Measurements from ENCODE around the gene CALCOCO1.
"Not testable (repeated sequence)": the region's sequence is repeated elsewhere in the genome, so short reads cannot be mapped to it uniquely, and the experiment has no call there.

The CALCOCO1 gene

GRCh38 chr12:53686436-53686835 is 40.8 kb downstream of the CALCOCO1 start:
- CTCF ChIA-PET = interaction anchor here (0.9 to 19.1 kb wide), 8 partner anchors 9 to 143 kb away, joined by 3 to 434 read pairs (median 8); partner anchors contain the start of gene ATP5MC2
- DNase-seq (ENCODE audit: extremely low spot score) = no peak
- no peak for TF ChIP-seq CTCF (IDR thresholded peaks at IDR 0.05; ENCODE audit: control extremely low read depth, extremely low read depth, low read depth, missing control alignments)
- POLR2A ChIA-PET = no interaction called here

- ChIA-PET CTCF (interaction anchor here (1.1 to 19.1 kb wide), 5 partner anchors 8 to 141 kb away, joined by 5 to 434 read pairs (median 23); partner anchors contain the start of gene ATP5MC2), POLR2A (no interaction called here)
- TF ChIP-seq CTCF (IDR thresholded peaks at IDR 0.05; ENCODE audit: control extremely low read depth, extremely low read depth, low read depth, missing control alignments) = no peak
- DNase-seq (ENCODE audit: extremely low spot score) = no peak
Measured at GRCh38 chr12:53684654-53685220, 42.5 kb downstream of the CALCOCO1 start.

DNA sequence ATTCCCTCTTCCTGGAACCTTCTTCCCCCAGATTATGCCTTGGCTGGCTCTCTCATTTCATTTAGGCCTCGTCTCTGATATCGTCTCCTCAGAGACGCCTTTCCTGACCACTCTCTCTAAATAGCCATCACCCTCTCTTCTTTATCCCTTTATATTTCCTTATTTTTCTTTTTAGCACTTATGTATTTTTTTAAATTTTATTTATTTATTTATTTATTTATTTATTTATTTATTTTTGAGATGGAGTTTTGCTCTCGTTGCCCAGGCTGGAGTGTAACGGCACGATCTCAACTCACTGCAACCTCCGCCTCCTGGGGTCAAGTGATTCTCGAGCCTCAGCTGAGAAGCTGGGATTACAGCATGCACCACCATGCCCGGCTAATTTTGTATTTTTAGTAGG is 43.3 kb downstream of the CALCOCO1 start:
- POLR2A ChIA-PET = no interaction called here
- no peak for TF ChIP-seq CTCF (IDR thresholded peaks at IDR 0.05; ENCODE audit: control extremely low read depth, extremely low read depth, low read depth, missing control alignments)
- CTCF ChIA-PET = interaction anchor here (0.9 to 19.1 kb wide), 5 partner anchors 7 to 141 kb away, joined by 3 to 434 read pairs (median 23); partner anchors contain the start of gene ATP5MC2
- no peak for DNase-seq (ENCODE audit: extremely low spot score)

- no peak for DNase-seq (ENCODE audit: extremely low spot score)
- CTCF ChIA-PET = interaction anchor here (0.8 to 19.1 kb wide), 4 partner anchors 8 to 74 kb away, joined by 3 to 434 read pairs (median 4); no protein-coding TSS in a partner anchor
- POLR2A ChIA-PET = no interaction called here
- no peak for TF ChIP-seq CTCF (IDR thresholded peaks at IDR 0.05; ENCODE audit: control extremely low read depth, extremely low read depth, low read depth, missing control alignments)
Measured at GRCh38 chr12:53683494-53683893, 43.8 kb downstream of the CALCOCO1 start.

DNA sequence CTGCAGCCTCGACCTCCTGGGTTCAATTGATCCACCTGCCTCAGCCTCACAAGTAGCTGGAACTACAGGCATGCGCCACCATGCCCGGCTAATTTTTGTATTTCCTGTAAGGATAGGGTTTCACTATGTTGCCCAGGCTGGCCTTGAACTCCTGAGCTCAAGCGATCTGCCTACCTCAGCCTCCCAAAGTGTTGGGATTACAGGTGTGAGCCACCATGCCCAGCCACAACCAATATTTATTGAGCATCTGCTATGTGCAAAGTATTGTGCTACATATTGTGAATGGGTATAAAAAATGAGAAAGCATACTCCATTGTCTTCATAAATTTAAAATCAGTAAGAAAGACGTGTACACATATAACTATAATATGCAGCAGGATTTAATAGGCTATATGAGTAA is 47.2 kb downstream of the CALCOCO1 start:
- CTCF ChIA-PET = interaction anchor here (1.1 to 11.4 kb wide), 6 partner anchors 10 to 171 kb away, joined by 3 to 213 read pairs (median 7); no protein-coding TSS in a partner anchor
- DNase-seq (ENCODE audit: extremely low spot score); POLR2A ChIA-PET: not testable (repeated sequence)

GRCh38 chr12:53677800-53678148 is 49.5 kb downstream of the CALCOCO1 start:
- ChIA-PET CTCF (interaction anchor here (1.1 to 11.4 kb wide), 9 partner anchors 11 to 357 kb away, joined by 3 to 213 read pairs (median 6); partner anchors contain the start of genes AAAS and ATF7), POLR2A (no interaction called here)
- no peak for DNase-seq (ENCODE audit: extremely low spot score)
- TF ChIP-seq CTCF (IDR thresholded peaks at IDR 0.05; ENCODE audit: control extremely low read depth, extremely low read depth, low read depth, missing control alignments) = no peak

DNA sequence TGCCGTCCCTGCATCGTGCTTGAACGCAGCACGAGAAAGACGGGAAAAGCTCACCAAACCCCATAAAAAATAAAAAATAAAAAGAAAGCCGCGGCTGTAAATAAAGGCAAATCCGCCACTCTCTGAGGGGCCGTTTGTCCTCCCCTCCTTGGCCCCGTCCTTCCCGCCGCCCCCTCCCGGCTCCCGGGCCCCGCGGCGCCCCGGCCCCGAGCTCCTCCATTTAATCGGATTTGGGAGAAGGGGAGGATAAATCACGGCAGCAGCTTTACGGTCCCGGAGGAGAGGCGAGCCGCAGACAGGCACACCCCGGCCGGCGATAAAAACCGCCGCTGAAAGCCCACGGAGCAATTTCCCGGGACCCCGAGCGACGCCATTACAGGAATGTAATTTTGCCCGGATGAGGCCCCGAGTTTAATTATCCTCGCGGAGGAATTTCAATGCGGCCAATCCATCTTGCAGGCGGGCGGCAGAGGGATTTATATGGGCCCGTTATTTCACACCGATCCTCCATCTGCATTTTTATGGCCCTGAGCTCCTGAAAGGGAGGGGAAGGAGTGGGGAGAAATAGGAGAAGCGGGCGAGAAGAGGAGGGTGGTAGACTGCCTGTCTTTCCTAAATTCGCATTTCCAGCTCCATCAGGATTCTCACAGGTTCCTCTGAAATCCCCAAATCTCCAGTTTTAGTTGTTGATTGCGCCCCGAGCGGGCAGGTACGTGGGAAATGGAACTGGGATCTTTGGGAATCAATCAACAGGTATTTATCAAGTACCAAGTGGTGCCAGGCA is 50.0 kb downstream of the CALCOCO1 start:
- ChIA-PET POLR2A (interaction anchor here (0.6 kb wide), 1 partner anchor 19 kb away, joined by 3 read pairs; no protein-coding TSS in a partner anchor), CTCF (interaction anchor here (0.7 to 11.4 kb wide), 18 partner anchors 10 to 356 kb away, joined by 3 to 213 read pairs (median 6); partner anchors contain the start of genes AAAS and ATF7)
- no peak for TF ChIP-seq CTCF (IDR thresholded peaks at IDR 0.05; ENCODE audit: control extremely low read depth, extremely low read depth, low read depth, missing control alignments)
- no peak for DNase-seq (ENCODE audit: extremely low spot score)

Measured in GM10248 (cell line).